ENCODE measurements around the gene SH2D4B. TPM values are rescaled to one million over a fixed set of nuclear protein-coding genes. Genes with fewer than 3 reads are reported as not detected.

SH2D4B gene
- total RNA-seq, 1 donor = 0.10 TPM

DNA sequence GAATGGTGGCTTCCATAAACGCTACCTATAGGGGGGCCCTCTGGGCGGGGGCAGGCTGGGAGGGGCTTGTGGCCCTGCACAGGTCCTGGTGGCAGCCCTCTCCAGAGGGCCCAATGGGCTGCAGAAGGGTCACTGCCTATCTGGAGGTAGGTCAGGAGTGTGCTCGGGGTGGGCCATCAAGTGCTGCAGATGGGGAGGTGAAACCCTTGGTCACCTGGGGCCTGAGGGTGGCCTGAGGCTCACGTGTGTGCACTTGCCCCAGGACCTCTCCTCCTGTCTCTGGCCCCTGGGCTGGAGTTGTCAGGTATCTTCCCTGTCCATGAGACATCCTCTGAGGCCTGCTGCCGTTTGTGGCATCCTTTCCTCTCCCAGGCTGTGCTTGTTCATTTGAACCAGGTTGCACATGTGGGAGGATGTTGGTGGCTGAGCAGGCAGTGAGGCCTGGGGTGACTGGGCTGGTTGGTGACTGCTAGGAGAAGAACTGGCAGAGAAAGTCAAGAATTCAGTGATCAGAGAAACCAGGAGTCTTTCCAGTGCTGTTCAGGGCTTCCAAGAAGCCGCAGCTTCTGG lies 21.1 kb upstream of the SH2D4B start:
- no peaks in the 10 kb centered on the region for H3K27me3 ChIP-seq (ENCODE audit: insufficient read depth, low read length)
- no peak overlapping the region for H3K4me3 ChIP-seq (ENCODE audit: low read length)
- peaks cover 16% of the 10 kb centered on the region for H3K4me1 ChIP-seq (ENCODE audit: insufficient read depth, low read length)
- no peaks in the 10 kb centered on the region for H3K9me3 ChIP-seq (ENCODE audit: low read depth, low read length)

DNA sequence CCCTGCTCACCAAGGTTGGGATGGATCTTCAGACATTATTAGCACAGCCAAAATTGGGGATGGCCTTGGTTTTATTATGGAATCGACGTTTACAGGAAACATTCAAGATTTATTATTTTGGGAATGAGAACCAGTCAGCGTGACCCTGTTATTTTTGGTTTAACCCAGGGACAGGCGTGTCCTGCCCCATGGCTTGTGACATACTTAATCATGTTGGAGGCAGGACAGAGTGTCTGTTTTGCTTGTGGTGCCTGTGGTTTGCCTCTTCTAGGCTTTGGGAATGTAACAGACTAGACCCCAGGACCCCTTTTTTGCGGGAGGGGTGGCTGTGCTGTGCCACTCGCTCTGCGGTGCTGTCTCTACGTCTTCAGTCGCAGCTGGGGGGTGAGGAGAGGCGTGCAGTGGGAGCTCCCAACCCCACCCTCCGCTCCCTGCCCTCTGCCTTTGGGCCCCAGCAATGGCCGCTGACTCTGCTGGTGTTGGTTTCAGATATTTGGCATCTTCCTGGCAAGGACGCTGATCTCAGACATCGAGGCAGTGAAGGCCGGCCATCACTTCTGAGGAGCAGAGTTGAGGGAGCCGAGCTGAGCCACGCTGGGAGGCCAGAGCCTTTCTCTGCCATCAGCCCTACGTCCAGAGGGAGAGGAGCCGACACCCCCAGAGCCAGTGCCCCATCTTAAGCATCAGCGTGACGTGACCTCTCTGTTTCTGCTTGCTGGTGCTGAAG lies 20.1 kb upstream of the SH2D4B start:
- Histone ChIP-seq H3K4me1 (ENCODE audit: insufficient read depth, low read length) (peaks cover 14% of the 10 kb centered on the region), H3K27me3 (ENCODE audit: insufficient read depth, low read length) (no peaks in the 10 kb centered on the region), H3K4me3 (ENCODE audit: low read length) (no peak overlapping the region), H3K9me3 (ENCODE audit: low read depth, low read length) (no peaks in the 10 kb centered on the region)

DNA sequence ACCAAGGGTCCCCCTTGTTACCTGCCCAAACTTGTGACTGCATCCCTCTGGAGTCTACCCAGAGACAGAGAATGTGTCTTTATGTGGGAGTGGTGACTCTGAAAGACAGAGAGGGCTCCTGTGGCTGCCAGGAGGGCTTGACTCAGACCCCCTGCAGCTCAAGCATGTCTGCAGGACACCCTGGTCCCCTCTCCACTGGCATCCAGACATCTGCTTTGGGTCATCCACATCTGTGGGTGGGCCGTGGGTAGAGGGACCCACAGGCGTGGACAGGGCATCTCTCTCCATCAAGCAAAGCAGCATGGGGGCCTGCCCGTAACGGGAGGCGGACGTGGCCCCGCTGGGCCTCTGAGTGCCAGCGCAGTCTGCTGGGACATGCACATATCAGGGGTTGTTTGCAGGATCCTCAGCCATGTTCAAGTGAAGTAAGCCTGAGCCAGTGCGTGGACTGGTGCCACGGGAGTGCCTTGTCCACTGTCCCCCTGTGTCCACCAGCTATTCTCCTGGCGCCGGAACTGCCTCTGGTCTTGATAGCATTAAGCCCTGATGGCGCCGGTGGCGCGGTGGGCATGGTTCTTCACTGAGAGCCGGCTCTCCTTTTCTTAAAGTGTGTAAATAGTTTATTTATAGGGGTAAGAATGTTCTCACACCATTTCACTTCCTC lies 19.4 kb upstream of the SH2D4B start:
- peaks cover 21% of the 10 kb centered on the region for H3K4me1 ChIP-seq (ENCODE audit: insufficient read depth, low read length)
- no peak overlapping the region for H3K4me3 ChIP-seq (ENCODE audit: low read length)
- H3K9me3 ChIP-seq (ENCODE audit: low read depth, low read length) = no peaks in the 10 kb centered on the region
- H3K27me3 ChIP-seq (ENCODE audit: insufficient read depth, low read length) = no peaks in the 10 kb centered on the region

DNA sequence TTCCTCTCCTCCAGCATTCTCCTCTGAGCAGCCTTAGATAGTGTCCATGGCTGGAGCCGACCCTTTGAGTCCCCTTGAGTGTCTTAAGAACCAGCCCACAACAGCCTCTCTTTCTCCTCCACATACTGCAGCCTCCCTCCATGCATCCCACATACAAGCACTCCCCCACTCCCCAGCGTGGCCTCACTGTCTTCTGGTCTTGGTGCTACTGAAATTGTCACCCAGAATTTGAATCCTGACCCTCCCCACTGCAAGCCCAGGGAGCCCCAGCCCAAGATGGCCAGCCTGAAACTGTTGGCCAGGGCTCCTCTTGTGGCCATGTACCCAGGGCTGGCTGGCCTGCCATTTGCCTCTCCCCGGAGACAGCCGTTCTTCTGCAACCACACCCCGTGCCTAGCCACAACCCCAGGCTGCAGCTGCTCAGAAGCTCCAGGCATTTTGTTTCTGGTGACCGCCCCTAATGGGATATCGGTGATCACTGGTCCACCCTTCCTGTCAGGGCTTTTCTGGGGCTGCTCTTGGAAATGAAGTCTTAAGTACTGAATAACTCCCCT lies 18.8 kb upstream of the SH2D4B start:
- Histone ChIP-seq H3K4me1 (ENCODE audit: insufficient read depth, low read length) (peaks cover 27% of the 10 kb centered on the region), H3K27me3 (ENCODE audit: insufficient read depth, low read length) (no peaks in the 10 kb centered on the region), H3K4me3 (ENCODE audit: low read length) (no peak overlapping the region), H3K9me3 (ENCODE audit: low read depth, low read length) (no peaks in the 10 kb centered on the region)

DNA sequence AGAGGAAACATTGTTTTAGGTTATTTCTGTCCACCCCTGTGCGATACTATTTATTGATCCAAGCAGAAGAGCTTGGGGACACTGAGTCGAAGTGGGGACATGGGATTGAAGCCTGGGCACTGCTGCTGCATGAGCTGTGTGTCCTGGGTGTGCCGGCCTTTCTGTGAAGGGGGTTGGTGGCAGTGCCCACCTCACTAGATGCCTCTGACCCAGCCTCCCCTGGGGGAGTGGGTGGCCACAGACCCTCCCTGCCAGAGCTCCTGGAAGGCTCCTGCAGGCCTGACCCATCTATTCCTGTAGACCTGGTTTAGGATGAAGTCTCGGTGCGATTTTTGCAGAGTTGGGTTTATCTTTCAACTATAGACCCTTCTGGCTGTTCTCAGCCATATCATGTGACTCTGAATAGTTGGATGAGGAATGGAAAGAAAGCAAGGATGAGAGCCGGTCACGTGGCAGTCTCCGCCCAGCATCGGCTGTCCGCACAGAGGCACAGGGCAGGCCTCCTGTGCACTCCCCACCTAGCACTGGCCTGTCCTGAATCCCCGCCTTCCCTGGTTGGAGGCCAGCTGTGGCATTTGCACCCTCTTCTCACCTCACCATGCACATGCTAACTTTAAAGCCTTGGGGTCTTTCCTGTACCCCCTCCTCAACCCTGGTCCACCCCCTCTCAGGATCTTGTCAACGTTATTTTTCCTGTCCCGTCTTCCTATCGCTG lies 17.6 kb upstream of the SH2D4B start:
- Histone ChIP-seq H3K4me3 (ENCODE audit: low read length) (no peak overlapping the region), H3K9me3 (ENCODE audit: low read depth, low read length) (no peaks in the 10 kb centered on the region), H3K4me1 (ENCODE audit: insufficient read depth, low read length) (peaks cover 37% of the 10 kb centered on the region), H3K27me3 (ENCODE audit: insufficient read depth, low read length) (no peaks in the 10 kb centered on the region)

DNA sequence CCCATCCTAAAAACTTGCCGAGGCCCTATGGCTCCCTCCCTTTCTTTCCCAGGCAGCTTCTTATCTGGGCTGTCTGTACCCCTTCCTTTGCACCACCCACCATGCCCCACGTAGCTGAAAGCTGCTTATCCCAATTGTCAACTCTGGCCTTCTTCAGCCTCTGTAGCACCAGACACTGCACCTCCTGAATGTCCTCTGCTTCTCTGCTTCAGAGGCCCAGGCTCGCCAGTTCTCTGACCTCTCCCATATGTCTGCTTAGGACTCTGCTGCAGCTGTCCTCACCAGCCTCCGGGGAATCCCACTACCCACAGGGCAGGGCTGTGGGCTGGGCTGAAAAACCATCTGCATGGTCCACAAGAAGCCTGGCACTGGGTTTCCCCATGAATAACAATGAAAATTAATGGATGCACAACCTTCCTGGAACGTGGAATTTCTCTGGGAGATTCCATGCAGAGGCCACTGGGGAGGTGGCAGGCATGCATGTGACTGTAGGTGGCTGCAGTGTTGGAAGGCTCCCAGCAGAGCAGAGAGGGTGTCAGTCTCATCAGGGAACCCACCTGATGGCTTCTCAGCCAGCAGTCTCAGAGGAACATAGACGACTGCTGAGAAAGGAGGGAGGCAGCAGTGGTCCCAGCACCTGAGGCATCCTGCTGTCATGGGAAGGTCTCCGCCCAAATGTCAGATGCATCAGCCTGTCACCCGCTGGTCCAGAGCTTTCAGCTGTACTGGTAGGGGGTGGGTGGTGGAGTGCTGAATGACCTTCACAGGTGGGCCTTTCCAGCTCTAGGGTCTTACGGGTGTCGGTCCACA lies 16.8 kb upstream of the SH2D4B start:
- peaks cover 45% of the 10 kb centered on the region for H3K4me1 ChIP-seq (ENCODE audit: insufficient read depth, low read length)
- no peaks in the 10 kb centered on the region for H3K9me3 ChIP-seq (ENCODE audit: low read depth, low read length)
- H3K27me3 ChIP-seq (ENCODE audit: insufficient read depth, low read length) = no peaks in the 10 kb centered on the region
- no peak overlapping the region for H3K4me3 ChIP-seq (ENCODE audit: low read length)

DNA sequence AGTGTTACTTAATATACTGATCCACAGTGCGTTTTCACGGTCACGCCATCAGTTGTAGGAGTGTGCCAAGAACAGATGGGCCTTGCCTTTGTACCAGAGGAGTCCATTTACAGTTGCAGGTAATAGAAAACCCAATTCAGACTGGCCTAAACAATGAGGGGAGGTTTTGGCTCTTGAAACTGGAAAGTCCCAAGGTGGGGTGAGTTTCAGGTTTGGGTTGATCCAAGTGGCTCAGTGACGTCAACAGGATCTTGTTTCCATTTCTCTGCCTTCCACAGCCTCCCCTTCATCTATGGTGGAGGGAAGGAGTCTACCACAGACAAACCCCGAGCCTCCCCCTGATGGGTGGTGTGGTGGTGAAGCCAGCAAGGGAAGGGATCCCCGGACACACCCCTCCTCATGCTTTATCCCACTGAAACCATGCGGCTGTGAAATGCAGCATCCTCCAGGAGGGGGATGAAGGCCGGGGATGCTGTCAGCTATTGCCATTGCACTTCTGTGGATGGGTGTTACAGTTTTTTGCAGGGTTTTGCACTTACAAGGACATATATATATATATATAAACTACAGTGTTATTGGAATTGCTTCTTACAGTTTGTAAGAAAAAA lies 14.8 kb upstream of the SH2D4B start:
- H3K4me1 ChIP-seq (ENCODE audit: insufficient read depth, low read length) = peaks cover 64% of the 10 kb centered on the region
- no peak overlapping the region for H3K4me3 ChIP-seq (ENCODE audit: low read length)
- no peaks in the 10 kb centered on the region for H3K9me3 ChIP-seq (ENCODE audit: low read depth, low read length)
- no peaks in the 10 kb centered on the region for H3K27me3 ChIP-seq (ENCODE audit: insufficient read depth, low read length)

DNA sequence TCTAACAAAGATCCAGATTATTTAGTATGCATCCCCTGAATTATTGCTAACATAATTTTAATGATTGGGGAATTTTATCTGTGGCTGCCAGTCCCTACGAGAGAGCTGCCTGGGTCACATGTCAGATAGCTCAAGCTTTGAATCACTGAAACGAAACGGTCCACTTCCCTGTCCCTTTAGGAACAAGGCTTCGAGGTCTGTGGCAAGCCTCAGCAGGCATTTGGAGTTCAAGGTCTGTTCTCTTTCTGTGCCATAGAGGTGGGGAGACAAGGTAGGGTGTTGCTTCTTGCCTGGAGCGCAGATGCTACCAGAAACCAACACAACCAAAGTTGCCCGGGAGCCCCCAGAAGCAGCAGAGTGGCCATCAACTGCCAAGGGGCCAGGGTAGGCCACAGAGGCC lies 13.9 kb upstream of the SH2D4B start:
- no peaks in the 10 kb centered on the region for H3K27me3 ChIP-seq (ENCODE audit: insufficient read depth, low read length)
- no peak overlapping the region for H3K4me3 ChIP-seq (ENCODE audit: low read length)
- no peaks in the 10 kb centered on the region for H3K9me3 ChIP-seq (ENCODE audit: low read depth, low read length)
- H3K4me1 ChIP-seq (ENCODE audit: insufficient read depth, low read length) = peaks cover 64% of the 10 kb centered on the region

DNA sequence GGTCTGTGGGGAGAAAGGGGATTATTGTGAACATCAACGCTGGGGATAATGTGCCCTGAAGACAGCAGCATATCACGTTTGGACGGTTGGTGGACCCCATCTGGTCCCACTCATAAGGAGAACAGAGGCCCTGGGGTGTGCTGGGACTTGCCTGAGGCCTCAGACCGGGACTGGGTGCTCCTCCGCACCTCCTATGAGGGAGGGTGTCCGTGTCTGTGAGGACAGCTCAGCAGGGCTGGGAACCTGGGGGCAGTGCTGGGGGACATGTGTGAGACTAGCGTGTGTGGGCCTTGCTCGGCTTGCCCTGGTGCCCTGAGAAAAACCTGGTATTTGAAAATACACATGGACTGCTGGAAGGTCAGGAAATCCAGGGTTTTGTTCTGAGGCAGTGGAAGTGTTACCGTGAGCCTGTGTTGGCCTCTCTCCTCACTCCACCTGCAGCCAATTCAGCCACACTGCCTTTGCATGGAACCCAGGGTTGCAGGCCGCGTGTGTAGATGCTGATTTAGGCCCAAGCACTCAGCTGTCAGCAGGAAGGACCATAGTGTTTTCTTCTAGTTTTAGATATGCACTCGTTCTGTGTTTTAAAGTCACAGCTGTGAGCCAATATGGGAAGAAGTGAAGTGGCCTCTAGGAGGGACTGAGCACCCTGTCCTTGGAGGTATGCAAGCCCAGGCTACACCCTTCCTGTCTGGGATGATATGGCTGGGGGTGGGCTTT lies 13.4 kb upstream of the SH2D4B start:
- no peak overlapping the region for H3K4me3 ChIP-seq (ENCODE audit: low read length)
- no peaks in the 10 kb centered on the region for H3K9me3 ChIP-seq (ENCODE audit: low read depth, low read length)
- no peaks in the 10 kb centered on the region for H3K27me3 ChIP-seq (ENCODE audit: insufficient read depth, low read length)
- H3K4me1 ChIP-seq (ENCODE audit: insufficient read depth, low read length) = peaks cover 66% of the 10 kb centered on the region

DNA sequence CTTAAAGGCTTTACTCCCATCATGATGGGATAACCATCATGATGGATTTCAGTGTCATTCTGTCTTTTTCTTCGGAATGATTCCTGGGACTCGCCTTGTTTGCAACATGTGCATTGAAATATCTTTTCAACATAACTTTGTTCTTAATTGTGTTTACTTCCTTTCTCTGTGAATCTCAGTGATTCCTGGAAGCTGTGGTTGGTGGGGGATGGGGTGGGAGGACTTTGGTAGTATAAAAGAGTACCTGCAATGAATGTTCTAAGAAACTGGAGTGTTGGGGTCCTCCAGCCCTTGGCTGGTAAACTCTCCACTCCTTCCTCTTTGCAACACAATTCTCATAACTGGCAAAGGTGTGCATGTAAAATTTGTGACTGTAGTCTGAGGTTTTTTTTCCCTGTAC lies 11.5 kb upstream of the SH2D4B start:
- Histone ChIP-seq H3K4me3 (ENCODE audit: low read length) (no peak overlapping the region), H3K4me1 (ENCODE audit: insufficient read depth, low read length) (peaks cover 82% of the 10 kb centered on the region), H3K27me3 (ENCODE audit: insufficient read depth, low read length) (no peaks in the 10 kb centered on the region), H3K9me3 (ENCODE audit: low read depth, low read length) (no peaks in the 10 kb centered on the region)

DNA sequence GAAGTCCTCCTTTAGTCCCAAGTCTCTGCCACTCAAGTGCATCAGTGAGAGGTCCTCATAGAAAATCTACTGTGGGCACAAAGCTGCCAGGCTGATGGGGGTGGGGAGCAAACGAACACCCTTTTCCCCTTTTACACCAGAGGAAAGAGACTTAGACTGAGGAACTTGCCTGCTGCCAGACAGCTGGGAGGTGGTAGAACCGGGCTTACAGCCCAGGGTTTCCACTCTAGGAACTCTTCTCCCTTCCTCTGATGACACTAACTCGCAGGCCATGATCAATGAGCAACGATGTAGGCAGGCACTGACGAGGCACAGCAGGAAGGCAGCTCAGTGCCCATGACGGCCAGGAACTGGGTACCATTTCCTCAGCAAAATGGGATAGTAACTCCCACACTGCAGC lies 11.0 kb upstream of the SH2D4B start:
- H3K27me3 ChIP-seq (ENCODE audit: insufficient read depth, low read length) = no peaks in the 10 kb centered on the region
- no peaks in the 10 kb centered on the region for H3K9me3 ChIP-seq (ENCODE audit: low read depth, low read length)
- no peak overlapping the region for H3K4me3 ChIP-seq (ENCODE audit: low read length)
- H3K4me1 ChIP-seq (ENCODE audit: insufficient read depth, low read length) = peaks cover 82% of the 10 kb centered on the region

DNA sequence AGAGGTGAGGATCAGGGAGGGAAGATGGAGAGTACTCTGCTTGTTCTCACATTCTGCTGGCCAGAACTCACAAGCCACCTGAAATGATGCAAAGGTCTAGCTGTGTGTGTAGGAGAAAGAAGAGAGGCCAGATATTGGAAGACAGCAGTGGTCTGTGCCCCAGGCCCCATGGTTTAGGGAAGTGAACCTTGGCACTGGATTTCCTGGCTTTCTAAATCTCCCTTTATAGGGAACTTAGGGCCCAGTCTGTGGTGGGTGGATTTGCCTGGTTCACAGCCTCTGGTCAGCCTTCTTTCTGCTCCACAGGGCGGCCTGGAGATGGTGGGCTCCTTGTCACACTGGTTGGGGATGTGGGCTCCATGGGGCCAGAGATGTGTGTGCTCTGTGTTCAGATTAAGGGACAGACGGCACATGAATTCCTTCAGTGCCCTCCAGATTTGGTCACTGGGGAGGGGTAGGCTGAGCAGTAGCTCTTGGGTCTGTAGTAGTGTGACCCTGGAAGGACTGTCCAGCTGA lies 9.5 kb upstream of the SH2D4B start:
- peaks cover 76% of the 10 kb centered on the region for H3K4me1 ChIP-seq (ENCODE audit: insufficient read depth, low read length)
- H3K9me3 ChIP-seq (ENCODE audit: low read depth, low read length) = no peaks in the 10 kb centered on the region
- H3K27me3 ChIP-seq (ENCODE audit: insufficient read depth, low read length) = no peaks in the 10 kb centered on the region
- H3K4me3 ChIP-seq (ENCODE audit: low read length) = no peak overlapping the region

DNA sequence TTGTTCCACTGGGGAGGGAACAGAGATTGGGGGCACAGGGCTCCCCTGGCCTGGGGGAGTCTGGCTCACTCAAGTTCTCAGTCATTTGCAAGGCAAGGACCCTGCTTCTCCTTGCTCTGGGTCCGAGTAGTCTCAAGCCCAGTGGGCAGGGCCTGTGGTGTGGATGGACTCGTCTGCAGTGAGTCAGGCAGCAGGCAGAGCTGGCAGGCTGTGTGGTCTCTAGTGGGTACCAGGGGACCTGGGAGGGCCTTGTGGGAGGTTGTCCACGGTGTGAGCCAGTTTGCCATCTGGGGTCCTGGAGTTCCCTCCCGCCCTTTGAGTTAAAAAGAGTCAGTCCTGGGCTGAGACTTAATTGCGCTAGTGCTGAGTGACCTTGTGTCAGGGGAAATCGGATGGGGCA lies 8.8 kb upstream of the SH2D4B start:
- peaks cover 69% of the 10 kb centered on the region for H3K4me1 ChIP-seq (ENCODE audit: insufficient read depth, low read length)
- no peaks in the 10 kb centered on the region for H3K9me3 ChIP-seq (ENCODE audit: low read depth, low read length)
- H3K27me3 ChIP-seq (ENCODE audit: insufficient read depth, low read length) = no peaks in the 10 kb centered on the region
- H3K4me3 ChIP-seq (ENCODE audit: low read length) = no peak overlapping the region
